ENCODE measurements around the gene GAPDHS. TPM values are rescaled to one million over a fixed set of nuclear protein-coding genes. Genes with fewer than 3 reads are reported as not detected.

The GAPDHS gene
- total RNA-seq, 2 experiments from 2014 or later = not detected

DNA sequence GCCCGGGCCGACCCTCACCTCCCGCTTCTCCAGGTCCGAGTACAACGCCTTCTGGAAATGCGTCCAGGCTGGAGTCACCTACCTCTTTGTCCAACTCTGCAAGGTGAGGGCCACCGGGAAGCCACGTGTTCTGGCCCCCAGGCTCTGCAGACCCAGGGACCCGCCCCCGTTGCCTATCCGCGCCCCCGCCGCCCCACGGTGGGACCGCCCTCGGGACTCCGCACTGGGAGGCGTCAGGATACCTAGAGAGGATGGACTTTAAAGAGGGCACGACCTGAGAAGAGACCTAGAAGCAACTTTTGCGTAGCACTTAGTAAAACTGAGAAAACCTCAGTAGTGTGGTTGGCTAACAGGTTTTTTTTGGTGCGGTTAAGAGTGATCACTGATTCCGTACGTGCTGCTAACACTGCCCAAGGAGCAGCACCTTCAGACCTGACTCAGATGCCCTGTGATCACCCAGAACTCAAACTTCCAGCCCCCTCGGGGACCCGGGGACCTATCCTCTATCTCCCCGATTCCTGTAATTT, 12.7 kb downstream of the GAPDHS start:
- peak overlapping the region; percentile 73 for H3K27ac Mint-ChIP-seq
- ChIA-PET CTCF (no interaction called here), POLR2A (no interaction called here)
- peak overlapping the region; percentile 82 for H3K4me3 Mint-ChIP-seq
- H3K4me1 Mint-ChIP-seq = peaks cover 26% of the 10 kb centered on the region
- DNase-seq = peak; percentile 57
- peaks cover 4% of the 10 kb centered on the region for H3K36me3 Mint-ChIP-seq (ENCODE audit: low read depth)
- no peaks in the 10 kb centered on the region for H3K27me3 Mint-ChIP-seq
- no peaks in the 10 kb centered on the region for H3K9me3 Mint-ChIP-seq

DNA sequence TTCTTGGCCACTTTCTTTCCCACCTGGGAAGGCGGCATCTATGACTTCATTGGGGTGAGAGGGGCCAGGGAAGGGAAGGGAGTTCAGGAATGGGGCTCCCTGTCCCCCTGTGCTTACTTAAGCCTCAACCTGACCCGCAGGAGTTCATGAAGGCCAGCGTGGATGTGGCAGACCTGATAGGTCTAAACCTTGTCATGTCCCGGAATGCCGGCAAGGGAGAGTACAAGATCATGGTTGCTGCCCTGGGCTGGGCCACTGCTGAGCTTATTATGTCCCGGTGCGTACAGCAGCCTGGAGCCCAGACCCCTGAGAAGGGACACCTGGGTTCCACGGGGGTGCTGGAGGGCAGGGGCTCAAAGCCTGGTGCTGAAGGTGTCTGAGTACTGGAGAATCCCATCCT, 13.3 kb downstream of the GAPDHS start:
- peaks cover 26% of the 10 kb centered on the region for H3K4me1 Mint-ChIP-seq
- ChIA-PET POLR2A (no interaction called here), CTCF (no interaction called here)
- no peak for DNase-seq
- peak overlapping the region; percentile 82 for H3K4me3 Mint-ChIP-seq
- no peaks in the 10 kb centered on the region for H3K27me3 Mint-ChIP-seq
- H3K36me3 Mint-ChIP-seq (ENCODE audit: low read depth) = peaks cover 4% of the 10 kb centered on the region
- H3K27ac Mint-ChIP-seq = peak overlapping the region; percentile 73
- no peaks in the 10 kb centered on the region for H3K9me3 Mint-ChIP-seq

DNA sequence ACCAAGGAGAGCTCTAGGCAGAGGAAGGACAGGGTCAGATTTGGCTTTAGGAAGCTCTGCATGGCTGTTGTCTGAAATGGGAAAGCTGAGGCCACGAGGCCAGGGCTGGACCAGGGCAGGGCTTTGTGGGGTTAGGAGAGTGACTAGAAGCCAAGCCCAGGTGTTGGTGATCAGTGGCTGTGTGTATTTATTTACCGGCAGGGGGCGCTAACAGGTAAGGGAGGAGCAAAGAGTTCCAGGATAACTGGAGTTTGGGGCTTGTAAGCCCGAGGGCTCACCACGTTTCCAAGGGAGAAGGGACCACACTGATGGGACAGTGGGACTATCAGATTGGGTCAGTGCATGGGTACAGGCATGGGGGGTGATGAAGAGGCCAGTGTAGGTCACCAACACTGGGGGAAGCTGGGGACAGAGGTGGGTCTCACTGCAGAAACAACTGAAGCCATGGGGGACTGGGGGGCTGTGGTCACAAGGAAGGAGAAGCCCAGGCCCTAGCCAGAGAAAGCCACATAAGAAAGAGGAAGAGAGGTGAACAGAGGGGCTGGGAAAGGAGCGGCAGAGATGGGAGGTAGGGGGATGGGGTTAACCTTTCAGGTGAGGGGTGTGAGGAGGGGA, 16.0 kb downstream of the GAPDHS start:
- ChIA-PET POLR2A (no interaction called here), CTCF (interaction anchor here (0.8 to 2.2 kb wide), 7 partner anchors 9 to 196 kb away, joined by 3 to 9 read pairs (median 3); partner anchors contain the start of gene COX6B1)
- no peaks in the 10 kb centered on the region for H3K9me3 Mint-ChIP-seq
- H3K36me3 Mint-ChIP-seq (ENCODE audit: low read depth) = peaks cover 4% of the 10 kb centered on the region
- no peak overlapping the region for H3K4me3 Mint-ChIP-seq
- peak; percentile 78 for DNase-seq
- H3K27me3 Mint-ChIP-seq = no peaks in the 10 kb centered on the region
- H3K27ac Mint-ChIP-seq = peak overlapping the region; percentile 54
- H3K4me1 Mint-ChIP-seq = peaks cover 25% of the 10 kb centered on the region

DNA sequence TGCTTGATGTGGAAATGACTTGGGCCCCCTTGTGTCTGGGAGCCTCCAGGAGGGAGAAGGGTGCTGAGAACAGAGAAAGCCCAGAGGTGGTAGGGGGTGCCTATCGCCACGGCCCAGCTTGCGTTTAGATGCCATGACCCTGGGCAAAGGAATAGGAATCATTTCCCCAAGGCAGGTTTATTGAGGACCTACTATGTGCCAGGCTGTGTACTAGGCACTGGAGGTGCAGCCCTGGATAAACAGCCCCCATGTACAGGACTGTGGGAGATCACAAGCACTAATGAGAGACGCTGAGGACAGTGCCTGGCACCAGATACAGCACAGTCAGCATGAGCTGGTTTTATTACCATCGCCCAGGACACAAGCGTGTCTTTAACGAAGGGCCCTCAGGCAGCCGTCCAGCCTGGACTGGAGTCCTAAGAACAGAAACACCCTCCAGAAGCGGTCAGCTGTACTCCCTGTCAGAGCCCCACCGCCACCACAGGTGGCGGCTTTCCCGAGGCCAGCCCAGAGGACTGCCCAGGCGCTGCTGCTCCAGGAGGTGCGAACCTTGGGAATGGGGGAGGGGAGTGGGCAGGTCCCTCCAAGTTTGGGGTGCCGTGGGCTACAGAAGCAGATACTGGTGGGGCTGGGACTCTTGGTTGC, 16.7 kb downstream of the GAPDHS start:
- Mint-ChIP-seq H3K4me1 (peaks cover 18% of the 10 kb centered on the region), H3K4me3 (no peak overlapping the region), H3K9me3 (no peaks in the 10 kb centered on the region), H3K27ac (no peak overlapping the region), H3K27me3 (no peaks in the 10 kb centered on the region), H3K36me3 (ENCODE audit: low read depth) (peaks cover 4% of the 10 kb centered on the region)
- CTCF ChIA-PET = interaction anchor here (2.2 kb wide), 1 partner anchor 40 kb away, joined by 5 read pairs; no protein-coding TSS in a partner anchor
- POLR2A ChIA-PET = no interaction called here
- DNase-seq = no peak

DNA sequence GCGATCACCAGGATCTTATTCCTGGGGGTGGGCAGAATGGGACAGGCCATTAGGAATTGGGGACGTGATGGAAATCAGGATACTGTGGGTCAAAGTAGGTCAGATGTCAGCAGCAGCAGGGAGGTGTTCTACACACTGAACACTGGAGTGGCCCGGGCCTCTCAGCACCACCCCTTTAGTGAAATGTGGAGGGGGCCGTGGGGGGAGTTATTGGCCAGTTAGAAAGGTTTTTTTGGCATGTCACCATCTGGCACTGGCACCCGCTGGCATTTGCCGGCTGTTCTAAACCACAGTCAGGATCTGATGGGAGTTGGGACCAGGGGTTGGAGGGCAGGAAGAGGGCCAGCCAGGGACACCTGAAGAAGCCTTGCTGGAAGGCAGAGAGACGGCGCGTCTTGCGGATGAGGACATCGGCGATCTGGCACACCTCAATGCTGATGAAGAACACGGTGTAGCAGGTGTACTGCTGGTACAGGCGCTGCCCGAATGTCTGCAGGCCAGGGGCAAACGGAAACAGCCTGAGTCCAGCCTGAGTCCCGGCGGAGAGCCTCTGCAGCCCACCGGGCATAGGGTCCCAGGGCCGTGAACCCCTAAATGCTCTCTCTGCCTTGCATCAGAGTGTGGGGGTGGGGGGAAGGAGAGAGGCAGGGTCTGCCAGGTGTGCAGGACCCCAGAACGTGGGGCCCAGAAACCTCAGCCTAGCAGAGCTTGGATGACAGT, 18.0 kb downstream of the GAPDHS start:
- no peaks in the 10 kb centered on the region for H3K9me3 Mint-ChIP-seq
- peaks cover 15% of the 10 kb centered on the region for H3K4me1 Mint-ChIP-seq
- CTCF ChIA-PET = interaction anchor here (0.5 kb wide), 1 partner anchor 129 kb away, joined by 3 read pairs; no protein-coding TSS in a partner anchor
- POLR2A ChIA-PET = no interaction called here
- no peak for DNase-seq
- H3K4me3 Mint-ChIP-seq = no peak overlapping the region
- H3K27me3 Mint-ChIP-seq = no peaks in the 10 kb centered on the region
- H3K36me3 Mint-ChIP-seq (ENCODE audit: low read depth) = peaks cover 4% of the 10 kb centered on the region
- no peak overlapping the region for H3K27ac Mint-ChIP-seq

DNA sequence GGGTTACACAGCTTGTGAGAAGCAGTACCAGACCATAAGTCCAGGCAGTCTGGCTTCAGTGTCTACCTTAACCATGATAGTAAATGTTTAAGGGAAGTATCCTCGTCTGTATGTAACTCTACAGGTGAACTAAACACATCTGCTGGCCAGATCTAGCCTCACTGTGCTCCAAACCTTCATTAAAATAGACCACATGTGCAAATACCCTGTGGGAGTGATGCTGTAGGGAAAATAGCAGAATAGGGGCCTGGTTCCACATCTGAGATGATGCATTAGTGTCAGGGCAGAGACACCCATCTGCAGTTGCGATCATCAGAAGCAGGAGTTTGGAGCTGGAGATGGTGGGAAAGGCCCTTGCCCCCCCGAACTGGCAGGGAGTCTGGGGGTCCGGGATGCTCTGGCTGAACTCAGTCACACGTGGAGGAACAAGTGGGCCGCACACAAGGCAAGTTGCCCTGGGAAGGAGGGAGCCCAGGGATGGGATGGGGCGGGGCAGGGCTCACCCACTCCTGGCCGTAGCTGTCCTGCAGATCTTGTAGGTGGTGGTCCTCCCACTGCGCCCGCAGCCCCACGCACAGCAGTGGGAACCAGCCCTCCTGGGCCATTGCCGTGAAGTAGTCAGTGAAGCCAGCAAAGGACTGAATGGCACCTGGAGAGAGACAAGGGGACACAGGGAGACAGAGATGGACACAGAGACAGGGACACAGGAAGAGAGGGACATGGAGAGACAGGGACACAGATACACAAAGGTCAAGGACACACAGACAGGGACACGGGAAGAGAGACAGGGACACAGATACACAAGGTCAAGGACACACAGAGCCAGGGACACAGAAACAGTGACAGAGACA, 19.5 kb downstream of the GAPDHS start:
- CTCF ChIA-PET = no interaction called here
- no peaks in the 10 kb centered on the region for H3K9me3 Mint-ChIP-seq

DNA sequence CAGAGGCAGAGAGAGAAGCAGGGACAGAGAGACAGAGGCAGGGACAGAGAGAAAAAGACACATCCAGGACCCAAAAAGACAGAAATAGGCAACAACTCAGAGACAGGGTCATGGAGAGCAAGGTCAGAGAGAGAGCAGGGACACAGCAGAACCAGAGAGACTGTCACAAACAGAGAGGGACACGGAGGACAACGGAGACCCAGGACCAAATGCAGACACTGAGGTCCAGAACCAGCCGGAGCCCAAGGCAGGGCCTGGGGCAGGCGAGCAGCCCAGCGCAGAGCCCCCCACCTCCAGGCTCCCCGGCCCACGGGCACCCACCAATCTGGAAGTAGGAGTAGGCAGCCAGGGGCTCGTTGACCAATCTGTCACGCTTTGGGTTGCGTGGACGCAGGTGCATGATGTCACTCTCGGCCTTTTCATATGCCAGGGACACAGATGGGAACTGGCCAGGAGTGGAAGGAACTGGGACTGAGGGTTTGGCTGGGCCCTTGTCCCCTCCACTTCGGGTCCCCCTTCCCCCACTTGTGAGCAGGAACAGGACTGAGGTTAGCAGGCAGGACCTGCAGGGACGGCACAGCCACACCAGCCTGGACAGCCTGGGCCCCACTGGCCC, 20.2 kb downstream of the GAPDHS start:
- H3K9me3 Mint-ChIP-seq = no peaks in the 10 kb centered on the region
- H3K4me1 Mint-ChIP-seq = peaks cover 10% of the 10 kb centered on the region
- CTCF ChIA-PET = no interaction called here
- H3K27ac Mint-ChIP-seq = no peak overlapping the region
- DNase-seq = no peak
- POLR2A ChIA-PET = no interaction called here
- peaks cover 7% of the 10 kb centered on the region for H3K27me3 Mint-ChIP-seq
- peaks cover 2% of the 10 kb centered on the region for H3K36me3 Mint-ChIP-seq (ENCODE audit: low read depth)
- H3K4me3 Mint-ChIP-seq = no peak overlapping the region

More for the DNA sequence above, 19.5 kb downstream of the GAPDHS start:
- Mint-ChIP-seq H3K27me3 (peaks cover 4% of the 10 kb centered on the region), H3K27ac (no peak overlapping the region), H3K4me1 (peaks cover 8% of the 10 kb centered on the region), H3K4me3 (no peak overlapping the region), H3K36me3 (ENCODE audit: low read depth) (peaks cover 2% of the 10 kb centered on the region)
- no peak for DNase-seq
- POLR2A ChIA-PET = no interaction called here

DNA sequence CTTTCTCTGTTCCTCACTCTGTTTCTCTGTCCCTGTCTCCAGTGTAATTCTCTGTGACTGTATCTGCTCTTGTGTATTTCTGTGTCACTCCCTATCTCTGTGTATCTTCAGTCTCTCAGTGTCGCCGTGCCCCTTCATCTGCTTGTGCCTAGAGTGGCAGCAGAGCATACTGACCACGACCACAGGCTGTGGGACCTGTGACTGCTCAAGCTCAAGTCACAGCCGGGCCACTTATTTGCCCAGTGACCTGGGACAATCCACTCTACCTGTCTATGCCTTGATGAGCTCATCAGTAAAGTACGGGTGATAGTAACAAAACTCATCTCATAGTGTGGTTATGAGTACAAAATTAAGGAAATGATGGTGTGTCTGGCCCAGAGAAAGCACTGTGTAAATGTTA, 20.8 kb downstream of the GAPDHS start:
- POLR2A ChIA-PET = no interaction called here
- Mint-ChIP-seq H3K27ac (no peak overlapping the region), H3K4me3 (no peak overlapping the region), H3K27me3 (peaks cover 11% of the 10 kb centered on the region), H3K36me3 (ENCODE audit: low read depth) (peaks cover under 1% of the 10 kb centered on the region), H3K9me3 (no peaks in the 10 kb centered on the region), H3K4me1 (peaks cover 12% of the 10 kb centered on the region)
- DNase-seq = no peak
- CTCF ChIA-PET = no interaction called here

DNA sequence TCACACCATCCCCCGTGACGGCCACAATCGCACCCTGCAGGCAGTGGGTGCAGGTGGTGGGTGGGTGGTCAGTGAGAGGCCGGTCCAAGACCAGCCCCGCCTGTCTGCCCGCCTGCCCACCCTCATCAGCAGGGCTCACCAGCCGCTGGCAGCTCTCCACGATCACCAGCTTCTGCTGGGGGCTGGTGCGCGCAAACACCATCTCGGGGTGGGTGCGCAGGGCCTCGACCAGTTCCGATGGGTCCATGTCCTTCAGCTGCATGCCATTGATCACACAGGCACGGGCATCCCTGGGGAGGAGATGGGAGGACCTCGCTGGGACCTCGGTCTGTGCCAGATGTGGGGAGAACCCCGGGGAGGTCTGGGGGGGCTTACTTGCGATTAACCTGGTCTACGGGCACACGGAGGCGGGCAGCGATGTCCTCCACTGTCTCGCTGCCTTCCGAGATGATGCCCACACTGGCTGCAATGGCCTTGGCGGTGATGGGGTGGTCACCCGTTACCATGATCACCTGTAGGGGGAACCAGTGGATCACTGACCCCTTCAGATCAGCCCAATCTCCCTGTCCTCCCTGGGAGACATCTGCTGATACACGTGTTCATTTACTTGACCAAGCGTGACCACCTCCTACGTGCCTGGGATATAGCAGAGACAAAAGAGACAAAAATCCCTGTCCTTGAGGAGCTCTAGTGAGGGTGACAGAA, 22.2 kb downstream of the GAPDHS start:
- CTCF ChIA-PET = interaction anchor here (0.6 kb wide), 1 partner anchor 207 kb away, joined by 3 read pairs; no protein-coding TSS in a partner anchor
- POLR2A ChIA-PET = no interaction called here
- H3K27me3 Mint-ChIP-seq = peaks cover 21% of the 10 kb centered on the region

DNA sequence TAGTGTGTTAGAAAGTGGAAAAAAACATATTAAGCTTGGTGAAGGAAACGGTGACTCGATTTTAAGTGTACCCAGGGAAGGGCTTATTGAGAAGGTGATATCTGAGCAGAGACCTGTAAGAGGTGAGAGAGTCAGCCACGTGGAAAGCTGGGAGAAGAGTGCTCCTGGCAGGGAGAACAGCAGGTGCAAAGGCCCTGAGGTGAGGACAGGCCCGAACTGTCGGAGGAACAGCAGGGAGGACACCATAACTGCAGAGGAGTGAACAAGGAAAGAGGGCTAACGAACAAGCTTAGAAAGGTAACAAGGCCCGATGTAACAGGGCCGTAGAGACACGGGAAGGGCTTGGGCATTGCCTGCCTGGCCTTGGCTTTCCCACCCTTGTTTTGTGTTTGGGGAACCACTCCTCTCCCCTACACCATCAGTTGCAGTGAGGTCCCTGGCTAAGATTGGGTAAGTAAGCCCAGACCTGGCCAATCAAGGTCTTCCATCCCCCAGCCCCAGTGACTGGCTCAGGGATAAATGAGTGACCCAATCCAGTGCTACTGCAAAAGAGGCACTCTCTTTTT, 22.9 kb downstream of the GAPDHS start:
- Mint-ChIP-seq H3K27ac (no peak overlapping the region), H3K4me1 (peaks cover 9% of the 10 kb centered on the region), H3K4me3 (no peak overlapping the region), H3K9me3 (no peaks in the 10 kb centered on the region), H3K27me3 (peaks cover 26% of the 10 kb centered on the region), H3K36me3 (ENCODE audit: low read depth) (no peaks in the 10 kb centered on the region)
- POLR2A ChIA-PET = no interaction called here
- DNase-seq = no peak
- CTCF ChIA-PET = interaction anchor here (0.6 to 1.0 kb wide), 3 partner anchors 57 to 371 kb away, joined by 3 read pairs; partner anchors contain the start of gene HAUS5

More for the DNA sequence above, 22.2 kb downstream of the GAPDHS start:
- H3K27ac Mint-ChIP-seq = no peak overlapping the region
- H3K9me3 Mint-ChIP-seq = no peaks in the 10 kb centered on the region
- H3K4me1 Mint-ChIP-seq = peaks cover 9% of the 10 kb centered on the region
- no peaks in the 10 kb centered on the region for H3K36me3 Mint-ChIP-seq (ENCODE audit: low read depth)
- no peak for DNase-seq
- no peak overlapping the region for H3K4me3 Mint-ChIP-seq

DNA sequence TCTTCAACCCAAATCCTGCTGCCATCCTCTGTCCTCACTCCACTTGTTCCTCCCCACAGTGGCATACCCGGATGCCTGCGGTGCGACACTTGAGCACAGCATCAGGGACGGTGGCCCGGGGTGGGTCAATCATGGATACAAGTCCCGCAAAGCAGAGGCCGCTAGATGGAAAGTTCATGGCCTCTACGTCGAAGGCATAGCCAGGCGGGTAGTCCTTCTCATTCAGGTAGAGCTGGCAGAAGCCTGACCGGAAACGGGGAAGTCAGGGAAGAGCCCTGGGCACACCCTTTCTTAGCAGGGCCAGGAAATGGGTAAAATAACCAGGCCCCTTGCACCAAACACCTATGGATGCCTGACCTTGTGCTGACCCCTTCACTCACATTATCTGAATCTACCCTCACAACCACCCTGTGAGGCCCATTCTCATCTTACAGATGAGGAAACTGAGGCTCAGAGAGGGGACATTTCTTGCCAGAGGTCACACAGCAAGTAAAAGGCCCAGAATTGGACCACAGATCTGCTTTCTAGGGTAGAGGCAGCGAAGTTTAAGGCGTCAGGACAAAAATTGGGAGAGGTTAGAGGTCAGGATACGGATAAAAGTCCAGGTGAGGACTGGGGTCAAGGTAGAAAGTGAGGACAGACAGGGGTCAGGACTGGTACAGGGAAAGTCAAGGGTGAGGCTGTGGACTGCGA, 23.7 kb downstream of the GAPDHS start:
- no peak for DNase-seq
- Mint-ChIP-seq H3K27ac (no peak overlapping the region), H3K9me3 (no peaks in the 10 kb centered on the region), H3K4me1 (peaks cover 9% of the 10 kb centered on the region), H3K36me3 (ENCODE audit: low read depth) (no peaks in the 10 kb centered on the region), H3K4me3 (peak overlapping the region; percentile 17), H3K27me3 (peaks cover 31% of the 10 kb centered on the region)
- CTCF ChIA-PET = interaction anchor here (0.9 to 1.0 kb wide), 2 partner anchors 56 to 370 kb away, joined by 3 read pairs; partner anchors contain the start of gene HAUS5
- POLR2A ChIA-PET = no interaction called here

Measured in activated CD4-positive, alpha-beta T cell treated with anti-CD3 and anti-CD28 coated beads, Interleukin-2, amount 10 ng/mL, durations not matched to agents 7 days and 5 days (primary cell).